GM12891 (cell line): ENCODE measurements around the gene MOAP1.

Experiments used
- POLR2A ChIP-seq: IDR thresholded peaks from 2 replicates; pipeline ENCODE4 v1.6.1; 2011; ENCODE audit warnings: low read depth, low read length, control low read depth
- POLR2AphosphoS5 ChIP-seq: IDR thresholded peaks from 2 replicates; pipeline ENCODE4 v1.6.1; 2011; ENCODE audit warnings: low read depth, low read length, control low read depth
- SPI1 ChIP-seq: IDR thresholded peaks from 2 replicates; pipeline ENCODE4 v1.6.1; 2011; ENCODE audit warnings: low read depth, low read length, control low read depth
- TAF1 ChIP-seq: IDR thresholded peaks from 2 replicates; pipeline ENCODE4 v1.6.1; 2011; ENCODE audit warnings: low read depth, low read length, control low read depth

- TF ChIP-seq POLR2AphosphoS5 (no peak), TAF1 (no peak), POLR2A (no peak), SPI1 (no peak)
Observed at GRCh38 chr14:93228550-93228949, 43.9 kb upstream of the MOAP1 start.
